IMR-90 (cell line): ENCODE data around the gene FBXL19. TPM values are rescaled to one million over a fixed set of nuclear protein-coding genes. Genes with fewer than 3 reads are reported as not detected.
A peak's percentile ranks its signal among the peaks of the same experiment; 100 is the strongest.

Experiments used
- ATAC-seq: fragments of 200-7000 bp; cut with Tn5 transposase; 2 replicates; pipeline ENCODE4 v1.9.1; 2020; ENCODE audit warnings: low read depth, mild to moderate bottlenecking, moderate library complexity
- BruUV-seq: library from RNA; stranded (reverse); fragments of 400-500 nt; replicated peaks from 2 replicates; lab custom pipeline; 2021; lab: Mats Ljungman, UMichigan
- CTCF ChIA-PET: fragments of 300-600 bp; formaldehyde crosslinking; extraction: SDS; loops from one replicate; lab custom pipeline; 2021; ENCODE audit warnings: antibody characterized with exemption; lab: Yijun Ruan, JAX
- POLR2A ChIA-PET: fragments of 300-600 bp; sonication (Branson Sonifier 250); formaldehyde crosslinking; loops from one replicate; lab custom pipeline; 2022; ENCODE audit warnings: antibody characterized with exemption; ENCODE audit not compliant: unreplicated experiment; lab: Charles Lee
- DNase-seq: peaks from one replicate; pipeline ENCODE4 v3.0.0; 2013
- H2AFZ ChIP-seq: replicated peaks from 2 replicates; pipeline ENCODE3; 2013; ENCODE audit warnings: low read length, mild to moderate bottlenecking; ENCODE audit not compliant: poor library complexity
- H2AK5ac ChIP-seq: 2 replicates; pipeline ENCODE4 v1.6.1; 2013; ENCODE audit warnings: low read depth, low read length, inconsistent platforms
- H2AK9ac ChIP-seq: replicated peaks from 2 replicates; pipeline ENCODE3; 2013; ENCODE audit warnings: mild to moderate bottlenecking, low read depth, low read length, moderate library complexity; ENCODE audit not compliant: poor library complexity
- H2BK120ac ChIP-seq: 2 replicates; pipeline ENCODE4 v1.6.1; 2013; ENCODE audit warnings: low read depth, low read length, inconsistent platforms
- H2BK15ac ChIP-seq: 3 replicates; pipeline ENCODE4 v1.6.1; 2013; ENCODE audit warnings: low read depth, low read length, inconsistent platforms
- H2BK20ac ChIP-seq: 2 replicates; pipeline ENCODE4 v1.6.1; 2013; ENCODE audit warnings: low read depth, mild to moderate bottlenecking, inconsistent platforms, low read length, moderate library complexity
- H2BK5ac ChIP-seq: 2 replicates; pipeline ENCODE4 v1.6.1; 2013; ENCODE audit warnings: mild to moderate bottlenecking, low read depth, low read length, inconsistent platforms; ENCODE audit not compliant: poor library complexity, severe bottlenecking
- H3K14ac ChIP-seq: replicated peaks from 2 replicates; pipeline ENCODE4 v1.6.1; 2013; ENCODE audit warnings: low read depth, low read length, inconsistent platforms
- H3K18ac ChIP-seq: 2 replicates; pipeline ENCODE4 v1.6.1; 2013; ENCODE audit warnings: low read depth, low read length, control low read depth
- H3K23ac ChIP-seq: 2 replicates; pipeline ENCODE4 v1.6.1; 2013; ENCODE audit warnings: low read depth, low read length, inconsistent platforms
- H3K27ac ChIP-seq: 2 replicates; pipeline ENCODE4 v1.5.1; 2013; ENCODE audit warnings: mild to moderate bottlenecking, control low read depth, low read length; ENCODE audit not compliant: insufficient read depth
- H3K27me3 ChIP-seq: 2 replicates; pipeline ENCODE4 v1.6.1; 2013; ENCODE audit warnings: low read length; ENCODE audit not compliant: control insufficient read depth, insufficient read depth
- H3K36me3 ChIP-seq: 2 replicates; pipeline ENCODE4 v1.6.1; 2013; ENCODE audit warnings: low read length, mixed read lengths; ENCODE audit not compliant: control insufficient read depth, insufficient read depth
- H3K4ac ChIP-seq: 2 replicates; pipeline ENCODE4 v1.6.1; 2013; ENCODE audit warnings: low read depth, low read length, inconsistent platforms
- H3K4me1 ChIP-seq: 2 replicates; pipeline ENCODE4 v1.6.1; 2013; ENCODE audit warnings: low read length, mixed read lengths; ENCODE audit not compliant: control insufficient read depth, insufficient read depth
- H3K4me2 ChIP-seq: 2 replicates; pipeline ENCODE4 v1.6.1; 2013; ENCODE audit warnings: low read depth, mild to moderate bottlenecking, control low read depth, low read length, moderate library complexity
- H3K4me3 ChIP-seq: 2 replicates; pipeline ENCODE4 v1.5.1; 2013; ENCODE audit warnings: low read depth, mild to moderate bottlenecking, control low read depth, low read length, moderate library complexity; ENCODE audit not compliant: insufficient read depth
- H3K56ac ChIP-seq: 2 replicates; pipeline ENCODE4 v1.6.1; 2013; ENCODE audit warnings: low read length, inconsistent platforms; ENCODE audit not compliant: insufficient read depth; ENCODE audit errors: extremely low read depth
- H3K79me1 ChIP-seq, 2 experiments: 2 replicates each; pipeline ENCODE4 v1.6.1; 2013; ENCODE audit warnings: low read length in 2 of 2, inconsistent platforms in 1 of 2, low read depth in 1 of 2
- H3K9ac ChIP-seq: 2 replicates; pipeline ENCODE4 v1.6.1; 2013; ENCODE audit warnings: low read depth, low read length, control low read depth
- H3K9me1 ChIP-seq: 2 replicates; pipeline ENCODE4 v1.6.1; 2013; ENCODE audit warnings: low read length, inconsistent platforms; ENCODE audit not compliant: insufficient read depth
- H3K9me3 ChIP-seq: 2 replicates; pipeline ENCODE4 v1.6.1; 2013; ENCODE audit warnings: low read length; ENCODE audit not compliant: control insufficient read depth, insufficient read depth
- H4K20me1 ChIP-seq: 2 replicates; pipeline ENCODE4 v1.6.1; 2013; ENCODE audit warnings: low read length, inconsistent platforms; ENCODE audit not compliant: insufficient read depth
- H4K5ac ChIP-seq: 2 replicates; pipeline ENCODE4 v1.6.1; 2013; ENCODE audit warnings: mild to moderate bottlenecking, low read depth, low read length, control low read depth
- H4K8ac ChIP-seq, 2 experiments: 2 replicates each; pipeline ENCODE4 v1.6.1; 2013; ENCODE audit warnings: low read depth in 2 of 2, low read length in 2 of 2, control low read depth in 1 of 2, inconsistent platforms in 1 of 2
- H4K91ac ChIP-seq: 2 replicates; pipeline ENCODE4 v1.6.1; 2013; ENCODE audit warnings: low read depth, low read length, inconsistent platforms; ENCODE audit not compliant: insufficient read depth
- CHD1 ChIP-seq: IDR thresholded peaks from 2 replicates; pipeline ENCODE4 v1.6.1; 2012; ENCODE audit warnings: low read depth, low read length, improper control_type of control experiment
- FOS ChIP-seq: fragments of 150-350 bp; IDR thresholded peaks from 2 replicates; pipeline ENCODE4 v1.6.1; 2016; ENCODE audit warnings: low read depth, low read length
- NFE2L2 ChIP-seq: fragments of 150-350 bp; IDR thresholded peaks from 2 replicates; pipeline ENCODE4 v1.6.1; 2016; ENCODE audit warnings: low read depth, mild to moderate bottlenecking, low read length
- RAD21 ChIP-seq: IDR thresholded peaks from 2 replicates; pipeline ENCODE4 v1.6.1; 2012; ENCODE audit warnings: low read length, improper control_type of control experiment
- WGBS, 2 experiments: methylation state at CpG; one replicate each; pipeline versions ENCODE4 v1.1.5 to v1.1.7; 2013; ENCODE audit warnings: missing lambda C conversion rate in 2 of 2; ENCODE audit not compliant: insufficient read length in 1 of 2; ENCODE audit errors: extremely low coverage in 2 of 2; 5-methylcytosine and 5-hydroxymethylcytosine counted together
- dilution Hi-C: fragments of 300-500 bp; cut with HindIII; formaldehyde crosslinking; loops from one replicate; pipeline ENCODE4 v1.14.3; 2018; ENCODE audit warnings: low sequenced_read_pairs; ENCODE audit not compliant: unreplicated experiment
- in situ Hi-C: fragments of 300-500 bp; cut with MboI; formaldehyde crosslinking; loops from 3 replicates; pipeline ENCODE4 v1.14.3; 2019; ENCODE audit warnings: low sequenced_read_pairs, inconsistent platforms, mixed read lengths
- intact Hi-C: fragments of 100-400 bp; cut with micrococcal nuclease; formaldehyde crosslinking; loops from 2 replicates; pipeline ENCODE4 v1.10.0; 2022
- polyA plus RNA-seq, 3 experiments: library from polyadenylated mRNA; depleted of rRNA; stranded (reverse); fragments of >200 nt; gene quantifications; 2 replicates each; pipeline ENCODE4 v1.2.3, GENCODE V29; 2012; ENCODE audit warnings: low replicate concordance in 1 of 3
- total RNA-seq: library from RNA; depleted of rRNA; stranded (reverse); fragments of >200 nt; gene quantifications from 2 replicates; pipeline ENCODE4 v1.2.3, GENCODE V29; 2012

Gene FBXL19
- total and polyA plus RNA-seq, 2 of the 4 experiments (the other 2 are of a cell fraction), result 5.0 to 13.8 TPM

DNA sequence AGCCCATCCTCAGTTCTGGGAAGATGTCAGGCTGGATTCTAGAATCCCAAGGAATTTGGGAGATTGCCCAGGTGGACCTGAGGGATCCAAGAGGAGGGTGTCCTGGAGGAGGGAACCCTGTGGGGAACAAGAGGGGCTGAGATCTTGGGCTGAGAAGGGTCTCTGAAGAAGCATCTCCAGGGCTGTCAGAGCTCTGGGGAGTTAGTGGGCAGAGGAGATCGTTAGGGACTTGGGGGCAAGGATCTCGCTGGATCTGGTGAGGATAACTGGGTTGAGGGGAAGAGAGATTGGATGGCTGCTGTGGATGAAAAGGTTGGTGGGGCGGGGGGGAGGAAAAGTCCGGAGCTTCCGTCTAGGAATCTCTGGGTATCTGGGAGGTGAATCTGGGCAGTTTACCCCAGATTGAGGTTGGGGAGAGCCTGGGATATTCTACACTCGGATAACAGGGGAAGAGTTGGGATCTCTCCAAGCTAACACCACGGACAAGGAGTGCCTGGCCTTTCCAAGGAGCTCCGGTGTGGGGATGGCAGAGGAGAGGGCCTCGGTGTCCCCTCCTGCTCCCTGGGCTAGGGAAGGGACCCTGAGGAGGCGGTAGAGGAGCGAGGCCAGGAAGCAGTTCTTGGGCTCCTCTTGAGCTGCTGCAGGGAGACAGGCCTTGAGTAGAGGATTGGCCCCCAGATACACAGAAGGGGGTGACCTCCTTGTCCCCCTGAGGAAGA is 1.7 kb downstream of the FBXL19 start:
- peak overlapping the region; percentile 83 for H3K4me2 ChIP-seq
- no peak overlapping the region for H2BK5ac ChIP-seq
- no peak overlapping the region for H2BK15ac ChIP-seq
- peak overlapping the region; percentile 53 for H3K4me3 ChIP-seq
- H3K56ac ChIP-seq, result no peak overlapping the region
- H2BK120ac ChIP-seq, result no peak overlapping the region
- H3K9me1 ChIP-seq, result no peaks in the 10 kb centered on the region
- peak overlapping the region; percentile 69 for H3K9ac ChIP-seq
- no peak overlapping the region for H4K8ac ChIP-seq
- no TSS peak for BruUV-seq
- peak overlapping the region; percentile 53; the same call in 1 of the 2 replicates for H3K23ac ChIP-seq
- no peak overlapping the region for H4K5ac ChIP-seq
- ChIA-PET POLR2A (interaction anchor here (1.0 kb wide), 1 partner anchor 23 kb away, joined by 3 read pairs; no protein-coding TSS in a partner anchor), CTCF (interaction anchor here (1.5 kb wide), 1 partner anchor 17 kb away, joined by 4 read pairs; no protein-coding TSS in a partner anchor)
- no peak for DNase-seq
- peaks cover 2% of the 10 kb centered on the region; the same call in 1 of the 2 replicates for H3K4me1 ChIP-seq
- WGBS, 2 experiments, result 52% methylated on average over 6 of the region's 11 CpGs; no CpG with 5 or more reads in 1 of the 2 experiments
- no peak overlapping the region for H2AFZ ChIP-seq
- H2AK9ac ChIP-seq, result peak overlapping the region; percentile 98
- dilution Hi-C loops (no loop called here), in situ Hi-C loops (no loop called here), intact Hi-C loops (loop anchor here (5.0 kb wide), 2 partner anchors 163 to 228 kb away; partner anchors contain the start of genes CFAP119, RNF40 and SRCAP)
- H4K91ac ChIP-seq, result no peak overlapping the region
- peak overlapping the region; percentile 50 for H3K14ac ChIP-seq
- H3K18ac ChIP-seq, result no peak overlapping the region
- ATAC-seq, result no peak
- H3K36me3 ChIP-seq, result peaks cover 22% of the 10 kb centered on the region; the same call in 1 of the 2 replicates
- H3K9me3 ChIP-seq, result no peaks in the 10 kb centered on the region
- H2BK20ac ChIP-seq, result no peak overlapping the region
- H3K4ac ChIP-seq, result no peak overlapping the region
- TF ChIP-seq CHD1 (no peak), RAD21 (no peak), FOS (no peak), NFE2L2 (no peak)
- H3K27ac ChIP-seq, result no peak overlapping the region
- H3K79me1 ChIP-seq, result peaks cover 4 to 49% of the 10 kb centered on the region in 2 experiments; a peak in 2 of 4 replicates
- no peaks in the 10 kb centered on the region for H3K27me3 ChIP-seq
- peaks cover 4% of the 10 kb centered on the region; the same call in 1 of the 2 replicates for H4K20me1 ChIP-seq
- H2AK5ac ChIP-seq, result no peak overlapping the region
